Nephron (organoid): Measurements from ENCODE around the gene PLXNA4.
A peak's percentile ranks its signal among the peaks of the same experiment; 100 is the strongest.

Experiments used
- H3K27ac Mint-ChIP-seq, 3 experiments: 2 replicates each; pipeline ENCODE4 v1.8.0; 2020; ENCODE audit warnings: mixed read lengths in 3 of 3, mild to moderate bottlenecking in 2 of 3, moderate library complexity in 1 of 3
- H3K27me3 Mint-ChIP-seq: 2 replicates; pipeline ENCODE4 v1.8.0; 2021; ENCODE audit warnings: low read depth, mild to moderate bottlenecking, moderate library complexity, mixed read lengths
- H3K36me3 Mint-ChIP-seq: 2 replicates; pipeline ENCODE4 v1.8.0; 2020; ENCODE audit warnings: low read depth, mixed read lengths
- H3K4me1 Mint-ChIP-seq: 2 replicates; pipeline ENCODE4 v1.8.0; 2020; ENCODE audit warnings: mixed read lengths
- H3K4me3 Mint-ChIP-seq, 3 experiments: 2 replicates each; pipeline ENCODE4 v1.8.0; 2020; ENCODE audit warnings: mild to moderate bottlenecking in 3 of 3, mixed read lengths in 3 of 3, moderate library complexity in 2 of 3
- H3K9me3 Mint-ChIP-seq: 2 replicates; pipeline ENCODE4 v1.8.0; 2020; ENCODE audit warnings: mixed read lengths
- CTCF ChIP-seq, 3 experiments: fragments of 200-600 bp; sonication (generic); IDR thresholded peaks; one replicate each; pipeline ENCODE4 v1.5.0; 2021; ENCODE audit warnings: antibody characterized with exemption in 3 of 3; ENCODE audit not compliant: unreplicated experiment in 3 of 3

Gene PLXNA4

GRCh38 chr7:132511921-132512320 is 64.3 kb downstream of the PLXNA4 start:
- TF ChIP-seq CTCF (IDR thresholded peaks at IDR 0.05; ENCODE audit: unreplicated experiment in 3 of 3) = no peak
- peaks cover 40% of the 10 kb centered on the region for H3K4me1 Mint-ChIP-seq

GRCh38 chr7:132511387-132511786 is 64.9 kb downstream of the PLXNA4 start:
- no peak overlapping the region for H3K27ac Mint-ChIP-seq
- H3K27me3 Mint-ChIP-seq = peaks cover 21% of the 10 kb centered on the region
- no peak for TF ChIP-seq CTCF (IDR thresholded peaks at IDR 0.05; ENCODE audit: unreplicated experiment in 3 of 3)
- H3K9me3 Mint-ChIP-seq = no peaks in the 10 kb centered on the region
- peaks cover 6% of the 10 kb centered on the region for H3K36me3 Mint-ChIP-seq
- H3K4me3 Mint-ChIP-seq = no peak overlapping the region
- H3K4me1 Mint-ChIP-seq = peaks cover 40% of the 10 kb centered on the region

More at GRCh38 chr7:132511921-132512320, 64.3 kb downstream of the PLXNA4 start:
- H3K4me3 Mint-ChIP-seq = peak overlapping the region in 1 of 3 experiments; percentile 13
- peaks cover 21% of the 10 kb centered on the region for H3K27me3 Mint-ChIP-seq
- H3K27ac Mint-ChIP-seq = no peak overlapping the region
- H3K9me3 Mint-ChIP-seq = no peaks in the 10 kb centered on the region
- peaks cover 2% of the 10 kb centered on the region for H3K36me3 Mint-ChIP-seq

- Mint-ChIP-seq H3K36me3 (peaks cover 6% of the 10 kb centered on the region), H3K27me3 (peaks cover 26% of the 10 kb centered on the region), H3K27ac (no peak overlapping the region), H3K4me3 (no peak overlapping the region), H3K4me1 (peaks cover 55% of the 10 kb centered on the region), H3K9me3 (no peaks in the 10 kb centered on the region)
- no peak for TF ChIP-seq CTCF (IDR thresholded peaks at IDR 0.05; ENCODE audit: unreplicated experiment in 3 of 3)
Observed at GRCh38 chr7:132509643-132510042, 66.6 kb downstream of the PLXNA4 start.

- H3K4me1 Mint-ChIP-seq = peaks cover 56% of the 10 kb centered on the region
- H3K9me3 Mint-ChIP-seq = no peaks in the 10 kb centered on the region
- TF ChIP-seq CTCF (IDR thresholded peaks at IDR 0.05; ENCODE audit: unreplicated experiment in 3 of 3) = no peak
- no peak overlapping the region for H3K27ac Mint-ChIP-seq
- no peak overlapping the region for H3K4me3 Mint-ChIP-seq
- peaks cover 6% of the 10 kb centered on the region for H3K36me3 Mint-ChIP-seq
- peaks cover 26% of the 10 kb centered on the region for H3K27me3 Mint-ChIP-seq
Observed at GRCh38 chr7:132508724-132509353, 67.4 kb downstream of the PLXNA4 start.

GRCh38 chr7:132504852-132505251 is 71.4 kb downstream of the PLXNA4 start:
- Mint-ChIP-seq H3K9me3 (no peaks in the 10 kb centered on the region), H3K4me1 (peaks cover 32% of the 10 kb centered on the region), H3K27ac (no peak overlapping the region), H3K4me3 (no peak overlapping the region), H3K27me3 (peaks cover 15% of the 10 kb centered on the region), H3K36me3 (peaks cover 6% of the 10 kb centered on the region)
- no peak for TF ChIP-seq CTCF (IDR thresholded peaks at IDR 0.05; ENCODE audit: unreplicated experiment in 3 of 3)

GRCh38 chr7:132504071-132504470 is 72.2 kb downstream of the PLXNA4 start:
- peaks cover 32% of the 10 kb centered on the region for H3K4me1 Mint-ChIP-seq

More at GRCh38 chr7:132504071-132504470, 72.2 kb downstream of the PLXNA4 start:
- Mint-ChIP-seq H3K27me3 (peaks cover 17% of the 10 kb centered on the region), H3K36me3 (peaks cover 6% of the 10 kb centered on the region), H3K4me3 (no peak overlapping the region), H3K27ac (no peak overlapping the region), H3K9me3 (no peaks in the 10 kb centered on the region)
- no peak for TF ChIP-seq CTCF (IDR thresholded peaks at IDR 0.05; ENCODE audit: unreplicated experiment in 3 of 3)
